ENCODE measurements around the gene MID1.

- TF ChIP-seq CTCF (IDR thresholded peaks at IDR 0.05; ENCODE audit: low read depth, low read length): no peak
- no peak for TF ChIP-seq EZH2phosphoT487 (IDR thresholded peaks at IDR 0.05; ENCODE audit: low read depth)
These were observed 86.6 kb downstream of the MID1 start for GRCh38 chrX:10533696-10534365.
